ENCODE measurements around the gene FOXE3. TPM values are rescaled to one million over a fixed set of nuclear protein-coding genes. Genes with fewer than 3 reads are reported as not detected.

The FOXE3 gene
- total RNA-seq, 1 experiment from 2014 or later = 0.15 TPM

GRCh38 chr1:47386268-47386667 lies 29.8 kb upstream of the FOXE3 start:
- H2AFZ ChIP-seq (ENCODE audit: low read length) = no peak overlapping the region
- H3K27ac Mint-ChIP-seq = no peak overlapping the region
- no peaks in the 10 kb centered on the region for H3K9me3 ChIP-seq (ENCODE audit: control insufficient read depth, low read depth, low read length)
- TF ChIP-seq CTCF (conservative IDR thresholded peaks at IDR 0.05) = no peak
- H2BK12ac ChIP-seq (ENCODE audit: insufficient read length, low read depth, low read length) = no peak overlapping the region
- no peaks in the 10 kb centered on the region for H3K79me1 ChIP-seq (ENCODE audit: insufficient read depth, low read depth, low read length, poor library complexity, severe bottlenecking)
- no peak overlapping the region for H3K9ac ChIP-seq (ENCODE audit: extremely low read depth, insufficient read length, low read length)
- H3K27me3 Mint-ChIP-seq (ENCODE audit: low read depth) = peaks cover 30% of the 10 kb centered on the region
- H4K5ac ChIP-seq (ENCODE audit: insufficient read length, low read depth, low read length) = no peak overlapping the region
- no peak overlapping the region for H2BK20ac ChIP-seq (ENCODE audit: low read depth, low read length, poor library complexity, severe bottlenecking)
- H2AK5ac ChIP-seq (ENCODE audit: insufficient read length, low read length) = no peak overlapping the region
- H3K36me3 Mint-ChIP-seq (ENCODE audit: insufficient read depth in 1 of 3, low read depth in 3 of 3) = no peaks in the 10 kb centered on the region
- no peaks in the 10 kb centered on the region for H3K9me3 Mint-ChIP-seq
- no peaks in the 10 kb centered on the region for H4K20me1 ChIP-seq (ENCODE audit: control insufficient read depth, insufficient read depth, insufficient read length)
- no peak overlapping the region for H3K27ac ChIP-seq (ENCODE audit: insufficient read length, low read depth, low read length)
- H3K4me1 Mint-ChIP-seq = peaks cover 0 to 2% of the 10 kb centered on the region in 2 experiments; a peak in 2 of 4 replicates
- no peak overlapping the region for H2BK15ac ChIP-seq (ENCODE audit: low read depth, low read length)
- H2BK5ac ChIP-seq (ENCODE audit: insufficient read length, low read length) = no peak overlapping the region
- no peak overlapping the region for H3K18ac ChIP-seq (ENCODE audit: insufficient read length, low read depth, low read length)
- no peaks in the 10 kb centered on the region for H3K23me2 ChIP-seq (ENCODE audit: insufficient read length, low read depth, low read length, poor library complexity, severe bottlenecking)
- no peak overlapping the region for H2BK120ac ChIP-seq (ENCODE audit: low read depth, low read length, poor library complexity, severe bottlenecking)
- H3K4me2 ChIP-seq (ENCODE audit: insufficient read depth, insufficient read length, low read length) = no peak overlapping the region
- H3K27me3 ChIP-seq (ENCODE audit: insufficient read depth, low read length) = peaks cover 3% of the 10 kb centered on the region; the same call in 1 of the 2 replicates
- no peak overlapping the region for H3K14ac ChIP-seq (ENCODE audit: insufficient read depth, low read length)
- H3K4ac ChIP-seq (ENCODE audit: low read depth, low read length) = no peak overlapping the region
- no peak overlapping the region for H3T11ph ChIP-seq (ENCODE audit: low read length)
- H3K56ac ChIP-seq (ENCODE audit: insufficient read length, low read depth, low read length) = no peak overlapping the region
- no peak overlapping the region for H3K23ac ChIP-seq (ENCODE audit: insufficient read length, low read depth, low read length)
- H4K91ac ChIP-seq (ENCODE audit: insufficient read length, low read depth, low read length) = no peak overlapping the region
- no peaks in the 10 kb centered on the region for H3K79me2 ChIP-seq (ENCODE audit: insufficient read depth, low read length)
- no peaks in the 10 kb centered on the region for H3K4me1 ChIP-seq (ENCODE audit: insufficient read depth, low read length)
- DNase-seq = no peak
- no peak overlapping the region for H3K4me3 Mint-ChIP-seq
- no CpG with 5 or more reads among the region's 5 CpGs for WGBS (ENCODE audit: extremely low coverage, insufficient read length, low lambda C conversion rate)
- no peak overlapping the region for H4K8ac ChIP-seq (replicated peaks; ENCODE audit: insufficient read length, low read depth, low read length)
